Activated effector memory CD4-positive, alpha-beta T cell treated with anti-CD3 and anti-CD28 coated beads, Interleukin-2, amount 50 U/mL, for 16 hours (primary cell): ENCODE measurements around the gene CDIP1.
"Not testable (repeated sequence)": the region's sequence is repeated elsewhere in the genome, so short reads cannot be mapped to it uniquely, and the experiment has no call there.

ENCODE experiments used
- DNase-seq: peaks from one replicate; pipeline ENCODE4 v3.0.0-alpha.2; 2020

CDIP1 gene

DNA sequence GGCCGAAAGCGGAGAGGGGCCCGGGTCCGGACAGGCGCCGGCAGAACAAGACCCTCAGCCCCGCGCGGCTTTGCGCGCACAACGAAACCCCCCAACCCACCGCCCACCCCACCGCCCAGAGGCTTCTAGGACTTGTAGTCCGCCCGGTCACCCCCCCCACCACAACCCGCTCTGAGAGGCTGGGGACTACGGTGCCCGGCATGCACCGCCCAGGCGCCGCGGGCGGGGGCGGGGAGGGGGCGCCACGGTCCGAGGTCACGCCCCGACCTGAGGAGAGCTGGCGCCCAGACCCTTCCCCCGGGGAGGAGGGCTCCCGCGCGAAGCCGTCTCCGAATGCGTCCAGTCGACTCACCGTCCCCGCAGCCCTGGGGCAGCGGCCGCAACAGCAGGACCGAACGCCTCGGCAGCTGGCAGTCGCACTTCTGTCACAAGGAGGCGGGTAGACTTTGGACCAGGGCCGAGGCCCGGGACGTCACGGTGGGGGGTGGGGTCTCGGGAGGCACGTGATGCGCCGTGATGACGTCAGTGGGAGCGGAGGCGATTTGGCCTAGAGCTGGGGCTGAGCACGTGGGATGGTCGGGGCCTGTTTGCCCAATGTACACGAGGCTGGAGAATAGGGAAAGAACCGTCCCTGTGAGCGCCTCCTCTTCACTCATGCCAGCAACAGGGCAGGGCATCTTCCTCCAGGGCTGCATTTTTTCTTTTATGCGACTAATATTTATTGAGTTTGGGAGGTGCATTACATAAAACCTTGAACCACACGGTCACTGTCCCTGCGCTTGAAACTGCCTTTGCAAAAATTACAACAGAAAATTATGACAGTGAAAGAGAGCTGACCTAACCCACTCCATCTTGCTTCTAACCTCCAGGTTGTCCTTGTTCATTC, at the start of gene CDIP1:
Gene CDIP1 (minus strand): TSS at position 424 of the 886 bp plus-strand sequence. CDS start 24,643 bp downstream, outside the sequence.
- DNase-seq: peak; percentile 97

DNA sequence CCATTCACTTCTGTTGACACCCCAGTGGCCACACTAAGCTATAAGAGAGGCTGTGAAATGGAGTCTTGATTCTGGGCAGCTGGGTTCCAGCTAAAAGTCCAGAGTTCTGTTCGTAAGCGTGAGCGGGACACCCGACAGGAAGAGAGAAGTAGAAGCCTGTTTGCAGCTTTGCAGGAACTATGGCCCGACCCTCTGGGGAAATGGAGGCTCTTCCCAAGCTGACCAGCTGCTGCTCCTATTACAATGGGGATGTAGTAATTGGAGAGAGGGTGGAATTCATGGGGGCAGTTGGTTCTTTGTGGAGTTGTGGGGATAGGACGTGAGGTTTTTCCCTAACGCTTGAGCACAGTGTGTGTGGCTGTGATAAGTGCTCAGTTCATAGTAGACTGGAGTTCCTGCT, 47.7 kb upstream of the CDIP1 start:
- no peak for DNase-seq

DNA sequence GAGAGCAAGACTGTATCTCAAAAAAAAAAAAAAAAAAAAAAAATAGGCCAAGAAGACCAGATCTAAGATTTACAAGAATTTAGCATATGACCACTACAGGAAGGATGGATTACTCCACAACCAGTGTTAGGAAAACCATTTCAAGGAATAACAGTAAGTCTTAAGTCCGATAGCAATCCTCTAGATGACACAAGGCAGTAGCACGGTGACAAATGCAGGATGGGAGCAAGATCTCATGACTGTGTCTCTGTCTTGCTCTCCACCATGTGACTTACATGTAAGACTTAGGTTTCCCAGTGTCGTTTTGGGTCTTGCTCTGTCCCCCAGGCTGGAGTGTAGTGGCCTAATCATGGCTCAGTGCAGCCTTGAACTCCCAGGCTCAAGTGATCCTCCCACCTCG, 45.3 kb upstream of the CDIP1 start:
- no peak for DNase-seq

DNA sequence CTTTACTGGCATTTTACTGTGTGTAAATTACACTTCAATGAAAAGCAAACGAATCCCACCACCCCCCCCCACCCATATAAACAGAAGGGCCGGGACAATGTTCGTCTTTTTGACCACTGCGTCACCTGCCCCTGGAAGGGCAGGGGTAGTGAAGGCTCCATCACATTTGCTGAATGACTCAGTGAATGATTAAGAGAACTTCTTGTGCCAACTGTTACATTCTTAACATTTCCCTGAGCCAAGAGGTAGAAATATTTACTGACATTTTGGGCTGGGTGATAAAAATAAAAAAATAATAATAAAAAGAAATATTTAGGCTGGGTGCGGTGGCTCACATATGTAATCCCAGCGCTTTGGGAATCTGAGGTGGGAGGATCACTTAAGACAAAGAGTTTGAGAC, 41.7 kb upstream of the CDIP1 start:
- no peak for DNase-seq

DNA sequence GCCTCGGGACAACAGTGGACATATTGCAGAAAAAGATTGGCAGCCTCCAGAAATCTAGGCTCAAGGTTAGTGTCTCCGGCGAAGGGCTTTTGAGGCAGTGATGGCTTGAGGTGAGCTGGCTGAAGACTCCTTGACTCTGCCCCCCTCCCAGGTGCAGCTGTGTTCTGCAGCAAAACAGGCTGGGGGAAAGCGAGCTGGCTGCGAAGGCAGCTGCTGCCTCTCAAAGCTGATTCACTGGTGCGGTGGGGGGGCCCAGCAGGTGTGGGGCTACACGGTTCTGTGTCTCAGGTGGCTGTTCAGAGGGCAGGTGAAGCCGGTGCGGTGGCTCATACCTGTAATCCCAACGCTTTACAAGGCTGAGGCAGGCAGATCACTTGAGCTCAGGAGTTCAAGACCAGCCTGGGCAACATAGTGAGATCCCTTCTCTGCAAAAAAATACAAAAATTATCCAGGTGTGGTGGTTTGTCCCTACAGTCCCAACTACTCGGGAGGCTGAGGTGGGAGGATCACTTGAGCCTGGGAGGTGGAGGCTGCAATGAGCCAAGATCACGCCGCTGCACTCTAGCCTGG, 40.5 kb upstream of the CDIP1 start:
- no peak for DNase-seq

DNA sequence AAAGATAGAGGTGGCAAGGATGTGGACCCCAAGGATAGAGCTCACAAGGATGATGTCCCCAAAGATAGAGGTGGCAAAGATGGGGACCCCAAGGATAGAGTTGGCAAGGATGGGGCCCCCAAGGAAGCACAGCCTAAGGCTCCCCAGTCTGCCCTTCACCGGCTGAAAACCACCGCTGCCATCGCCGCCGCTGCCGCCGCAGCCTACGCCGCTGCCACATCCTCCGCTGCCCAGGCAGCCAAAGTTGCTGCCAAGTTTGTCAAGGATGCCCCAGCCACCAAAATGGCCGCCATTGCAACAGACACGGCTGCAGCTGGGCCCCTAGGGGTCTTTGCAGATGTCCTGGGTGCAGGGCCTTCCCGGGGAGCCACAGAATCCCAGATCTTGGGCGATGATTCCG, 37.4 kb upstream of the CDIP1 start:
- no peak for DNase-seq

DNA sequence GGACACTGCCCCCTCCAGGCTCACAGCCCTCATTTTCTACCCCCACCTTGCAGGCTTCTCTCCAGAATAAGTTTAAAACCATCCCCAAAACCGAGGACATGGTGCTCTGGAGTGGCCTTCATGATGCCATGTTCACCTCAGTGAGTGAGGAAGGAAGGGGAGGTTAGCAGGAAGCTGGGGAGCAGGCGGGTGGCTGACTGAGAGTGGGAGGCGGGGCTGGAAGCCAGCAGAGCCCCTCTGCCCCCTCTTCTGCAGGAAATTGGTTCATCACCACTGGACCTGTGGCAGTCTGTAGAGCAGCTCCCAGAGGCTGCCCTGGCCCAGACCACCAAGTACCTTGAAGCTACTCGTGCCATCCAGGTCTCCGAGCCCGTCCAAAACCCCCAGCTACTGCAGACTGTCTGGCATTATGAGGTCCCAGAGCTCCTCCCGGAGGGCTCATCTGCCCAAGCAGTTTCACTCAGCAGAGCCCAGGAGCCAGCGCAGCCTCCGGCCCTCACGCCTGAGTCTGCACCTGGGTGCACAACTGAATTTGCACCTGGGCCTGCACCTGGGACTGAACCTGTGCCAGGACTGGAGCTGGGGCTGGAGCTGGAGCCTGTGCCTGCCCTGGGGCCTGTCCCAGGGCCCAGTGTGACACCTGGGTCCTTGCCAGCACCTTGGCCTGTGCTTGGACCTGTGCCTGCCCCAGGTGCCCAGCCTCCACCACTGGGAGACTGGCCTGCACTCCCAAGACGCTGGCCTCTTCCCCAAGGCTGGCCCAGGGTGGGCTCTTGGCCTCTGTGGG, 36.5 kb upstream of the CDIP1 start:
- no peak for DNase-seq

DNA sequence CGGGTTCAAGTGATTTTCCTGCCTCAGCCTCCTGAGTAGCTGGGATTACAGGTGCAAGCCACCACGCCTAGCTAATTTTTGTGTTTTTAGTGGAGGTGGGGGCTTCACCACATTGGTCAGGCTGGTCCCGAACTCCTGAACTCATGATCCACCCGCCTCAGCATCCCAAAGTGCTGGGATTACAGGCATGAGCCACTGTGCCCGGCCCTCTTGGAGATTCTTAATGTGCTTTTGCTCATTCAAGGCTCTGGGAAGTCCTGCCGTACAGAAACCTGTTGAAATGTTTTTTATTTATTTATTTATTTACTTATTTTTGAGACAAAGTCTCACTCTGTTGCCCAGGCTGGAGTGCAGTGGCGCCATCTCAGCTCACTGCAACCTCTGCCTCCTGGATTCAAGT, 35.4 kb upstream of the CDIP1 start:
- not testable (repeated sequence) for DNase-seq

DNA sequence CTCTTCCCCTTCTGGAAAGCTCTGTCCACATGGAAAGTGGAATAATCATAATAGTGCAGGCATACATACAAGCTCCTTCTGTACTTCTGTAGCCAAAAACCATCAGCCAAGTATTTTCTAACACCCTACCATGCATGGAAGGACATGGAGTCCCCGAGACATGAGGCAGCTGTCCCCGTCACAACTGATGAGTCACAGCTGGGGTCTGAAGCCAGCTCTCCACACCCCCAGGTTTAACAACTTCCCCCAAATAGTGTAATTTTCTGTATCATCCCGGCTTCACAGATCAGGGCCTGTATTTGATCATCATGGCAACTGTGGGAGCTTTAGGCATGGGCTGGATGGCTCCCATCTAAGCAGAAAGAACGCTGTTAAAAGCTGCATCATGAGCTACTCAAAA, 34.1 kb upstream of the CDIP1 start:
- DNase-seq: no peak

DNA sequence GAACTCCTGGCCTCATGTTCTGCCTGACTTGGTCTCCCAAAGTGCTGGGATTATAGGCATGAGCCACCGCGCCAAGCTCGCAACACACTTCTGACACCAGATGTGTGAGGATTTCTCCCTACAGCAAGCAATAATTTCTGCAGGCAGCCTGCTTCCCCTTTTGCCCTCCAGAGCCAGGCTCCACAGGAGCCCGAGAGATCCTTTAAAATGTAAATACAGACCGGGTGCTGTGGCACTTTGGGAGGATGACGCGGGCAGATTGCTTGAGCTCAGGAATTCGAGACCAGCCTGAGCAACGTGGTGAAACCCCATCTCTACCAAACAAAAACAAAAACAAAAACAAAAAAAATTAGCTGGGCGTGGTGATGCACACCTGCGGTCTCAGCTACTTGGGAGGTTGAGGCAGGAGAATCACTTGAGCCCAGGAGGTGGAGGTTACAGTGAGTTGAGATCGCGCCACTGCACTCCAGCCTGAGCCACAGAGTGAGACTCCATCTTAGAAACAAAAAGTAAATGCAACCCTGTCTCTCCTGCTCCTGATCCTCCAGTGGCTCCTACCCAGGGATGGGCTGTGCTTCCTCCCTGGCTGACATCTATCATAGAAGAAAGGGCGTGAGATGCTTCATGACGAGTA, 32.2 kb upstream of the CDIP1 start:
- DNase-seq: no peak

DNA sequence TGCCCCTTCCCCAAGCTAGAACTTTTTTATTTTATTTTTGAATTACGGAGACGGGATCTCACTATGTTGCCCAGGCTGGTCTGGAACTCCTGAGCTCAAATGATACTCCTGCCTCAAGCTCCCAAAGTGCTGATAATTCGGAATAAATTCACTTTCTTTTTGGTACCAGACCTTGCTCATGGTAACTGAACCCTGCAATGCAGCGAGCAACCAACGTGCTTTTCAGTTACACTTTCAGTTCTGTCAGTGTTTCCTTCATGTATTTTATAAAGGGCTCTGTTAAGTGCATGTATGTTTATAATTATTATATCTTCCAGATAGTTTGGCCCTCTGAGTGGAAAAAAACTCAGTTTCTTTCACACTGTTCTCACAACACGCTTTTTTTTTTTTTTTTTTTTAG, 31.5 kb upstream of the CDIP1 start:
- DNase-seq: no peak

DNA sequence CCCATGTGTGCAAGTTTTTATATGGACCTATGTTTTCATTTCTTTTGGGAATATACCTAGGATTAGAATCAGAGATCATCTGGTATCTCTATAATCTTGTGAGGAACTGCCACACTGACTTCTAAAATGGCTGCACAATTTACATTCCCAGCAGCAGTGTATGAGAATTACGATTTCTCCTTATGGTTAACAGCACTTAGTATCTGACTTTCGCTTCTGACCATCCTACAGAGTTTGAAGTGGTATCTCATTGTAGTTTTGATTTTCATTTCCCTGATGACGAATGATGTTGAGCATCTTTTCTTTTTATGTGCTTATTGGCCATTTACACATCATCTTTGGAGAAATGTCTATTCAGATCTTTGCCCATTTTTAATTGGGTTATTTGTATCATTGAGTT, 27.6 kb upstream of the CDIP1 start:
- no peak for DNase-seq

DNA sequence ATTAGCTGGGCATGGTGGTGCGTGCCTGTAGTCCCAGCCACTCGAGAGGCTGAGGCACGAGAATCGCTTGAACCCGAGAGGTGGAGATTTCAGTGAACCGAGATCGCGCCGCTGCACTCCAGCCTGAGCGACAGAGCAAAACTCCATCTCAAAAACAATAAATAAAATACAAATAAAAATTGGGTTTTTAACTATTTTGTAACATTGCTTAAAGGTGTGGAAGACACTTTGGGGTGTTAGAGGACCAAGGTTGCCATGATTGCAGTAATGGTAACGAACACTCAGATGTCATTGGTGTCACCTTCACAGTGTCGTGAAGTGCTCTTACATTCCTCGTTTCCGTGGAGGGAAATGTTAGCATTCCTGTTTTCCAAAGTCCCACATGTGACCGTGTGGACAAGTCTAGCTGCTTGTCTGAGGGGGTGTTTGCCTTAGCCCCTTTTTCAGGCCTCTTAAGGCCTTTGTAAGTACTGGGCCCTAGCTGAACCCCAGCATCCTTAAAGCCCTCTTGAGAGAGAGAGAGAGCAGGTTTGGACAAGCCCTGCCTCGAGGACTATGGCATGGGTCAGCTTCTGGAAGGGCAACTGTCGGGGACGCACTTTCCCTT, 26.2 kb upstream of the CDIP1 start:
- DNase-seq: no peak

DNA sequence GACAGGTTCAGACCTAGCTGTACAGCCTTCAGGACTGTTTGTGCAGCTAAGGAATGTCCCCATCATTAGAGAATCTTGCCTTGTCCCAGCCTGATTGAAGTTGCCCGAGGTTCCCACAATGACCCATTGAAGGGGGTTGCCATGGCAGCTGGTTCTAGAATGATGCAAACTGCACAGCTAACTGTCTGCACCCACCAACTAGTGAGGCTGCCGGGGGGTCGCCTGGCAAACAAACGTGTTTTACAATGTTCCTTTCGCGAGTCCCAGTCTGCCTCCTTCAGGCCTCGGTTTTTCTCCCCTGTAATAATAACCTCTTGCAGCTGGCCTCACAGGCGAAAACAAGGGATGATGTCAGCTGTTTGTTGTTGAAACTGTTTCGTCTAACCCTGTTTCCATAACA, 23.0 kb upstream of the CDIP1 start:
- DNase-seq: no peak

DNA sequence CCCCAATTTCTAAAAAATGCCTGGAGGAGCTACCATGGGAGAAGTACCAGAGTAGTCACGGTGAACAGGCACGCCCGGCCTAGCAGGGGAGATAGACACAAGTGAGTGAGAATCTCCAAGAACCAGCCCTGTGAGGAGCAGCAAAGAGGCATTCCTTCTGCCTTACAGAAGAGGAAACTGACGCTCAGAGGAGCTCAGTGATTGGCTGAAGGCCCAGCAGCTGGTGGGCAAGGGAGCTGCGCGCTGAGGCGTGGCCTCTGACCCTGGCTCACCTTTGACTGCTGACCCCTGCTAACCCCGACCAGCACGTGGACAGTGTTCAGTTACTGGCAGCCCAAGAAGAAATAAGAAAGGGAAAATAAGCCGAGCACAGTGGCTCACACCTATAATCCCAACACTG, 19.4 kb upstream of the CDIP1 start:
- DNase-seq: no peak

DNA sequence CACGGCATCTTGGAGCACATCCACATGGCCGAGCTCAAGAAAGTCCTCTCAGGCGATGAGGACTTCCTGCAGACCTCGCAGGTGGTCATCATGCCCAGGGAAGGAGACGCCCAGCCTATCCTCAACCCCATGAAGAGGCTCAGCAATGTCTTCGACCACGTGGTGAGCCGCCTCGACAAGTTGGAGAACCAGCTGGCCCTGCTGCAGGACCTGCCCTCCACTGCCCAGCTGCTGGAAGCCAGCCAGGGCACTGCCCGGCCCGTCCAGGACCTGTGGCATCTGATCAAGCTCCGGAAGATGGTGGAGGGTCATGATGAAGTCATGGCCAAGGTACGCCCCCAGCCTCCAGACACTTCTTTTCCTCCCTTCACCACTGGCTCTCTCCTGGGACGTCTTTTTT, 18.0 kb upstream of the CDIP1 start:
- DNase-seq: no peak

DNA sequence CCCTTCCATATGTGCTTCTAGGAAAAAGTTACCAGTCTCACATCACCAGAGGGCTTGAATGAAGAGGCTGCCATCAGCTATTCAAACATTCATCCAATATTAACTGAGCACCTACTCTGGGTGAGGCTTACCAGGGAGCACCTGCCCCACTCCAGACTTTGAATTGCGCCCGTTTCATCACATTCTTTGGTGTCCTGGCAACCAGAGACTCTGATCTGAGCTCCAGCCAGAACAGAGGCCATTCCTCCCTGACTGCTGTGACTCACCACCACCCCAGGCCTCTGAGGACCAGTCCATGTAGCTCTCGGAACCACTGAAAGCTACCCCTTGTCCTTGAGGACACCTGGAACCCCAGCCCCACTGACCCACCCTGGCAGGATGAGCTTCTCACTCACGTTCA, 17.5 kb upstream of the CDIP1 start, which contains the start of gene C16orf96:
Gene C16orf96 (plus strand): TSS at position 229 of the 400 bp plus-strand sequence. CDS start 150 bp downstream, at position 379.
- DNase-seq: no peak

DNA sequence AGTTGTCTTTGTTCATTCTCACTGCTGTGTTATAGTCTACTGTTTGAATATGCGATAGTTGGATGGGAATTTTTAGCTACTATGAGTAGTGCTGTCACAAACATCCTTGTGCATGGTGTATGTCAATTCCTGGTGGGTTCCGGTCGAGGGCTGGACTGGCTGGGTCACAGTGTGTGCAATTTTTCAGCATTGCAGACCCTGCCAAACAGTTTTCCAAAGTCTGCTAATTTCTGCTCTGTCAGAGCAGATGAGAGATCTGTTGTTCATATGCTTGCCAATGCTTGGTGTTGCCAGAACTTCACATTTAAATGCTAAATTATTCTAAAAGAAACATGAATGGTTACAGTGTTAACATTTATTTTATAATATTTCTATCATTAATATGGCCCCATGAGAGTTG, 14.0 kb upstream of the CDIP1 start:
- no peak for DNase-seq

DNA sequence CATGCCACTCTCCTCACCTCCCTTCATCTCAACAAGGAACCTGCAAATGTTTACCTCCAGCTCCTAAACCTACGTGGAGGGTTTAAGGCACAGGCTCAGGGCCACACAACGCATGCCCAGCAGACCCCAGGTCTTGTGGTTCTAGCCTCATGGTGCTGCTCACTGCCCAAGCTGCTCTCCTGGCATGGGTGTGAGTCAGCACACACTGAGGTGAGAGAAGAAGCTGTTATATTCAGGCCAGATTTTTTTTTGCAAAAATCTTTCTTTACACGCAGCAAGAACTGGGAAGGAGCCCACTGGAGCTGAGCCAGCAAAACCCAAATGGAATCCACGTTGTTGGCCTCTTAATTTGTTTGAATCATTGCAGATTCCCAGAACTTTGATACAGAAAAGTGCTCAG, 12.0 kb upstream of the CDIP1 start:
- no peak for DNase-seq

DNA sequence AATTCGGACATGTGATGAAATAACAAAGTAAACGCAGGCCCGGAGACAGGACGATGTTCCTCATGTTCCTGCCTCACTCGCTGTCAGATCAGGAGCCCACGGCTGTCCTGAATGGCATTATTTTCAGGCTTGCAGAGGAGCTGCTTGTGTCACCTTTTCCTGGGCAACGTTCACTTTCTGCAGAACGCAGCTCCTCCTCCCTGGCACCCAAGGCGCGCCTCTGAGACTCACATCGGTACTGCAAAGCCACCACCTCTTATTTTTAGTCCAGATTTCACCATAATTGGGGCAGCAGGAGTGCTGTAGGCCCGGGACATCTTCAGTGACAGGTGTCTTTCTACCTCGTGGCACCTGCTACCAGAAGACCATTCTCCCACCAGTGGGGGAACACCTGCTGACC, 9.6 kb upstream of the CDIP1 start:
- no peak for DNase-seq

DNA sequence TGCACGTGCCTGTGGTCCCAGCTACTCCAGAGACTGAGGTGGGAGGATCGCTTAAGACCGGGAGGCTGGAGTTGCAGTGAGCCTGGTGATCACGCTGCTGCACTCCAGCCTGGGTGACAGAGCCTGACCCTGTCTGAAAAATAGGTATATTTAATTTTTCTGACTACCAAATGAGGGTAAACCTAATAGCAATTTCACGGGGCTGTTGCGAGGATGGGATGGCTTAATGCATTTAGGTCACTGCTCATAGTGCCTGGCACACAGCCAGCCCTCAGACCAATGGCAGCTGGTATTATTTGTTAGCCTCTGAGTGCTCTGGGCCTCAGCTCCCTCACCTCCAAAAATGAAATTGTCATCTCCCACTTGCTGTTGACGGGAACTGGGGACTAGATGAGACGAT, 5.9 kb upstream of the CDIP1 start:
- no peak for DNase-seq

DNA sequence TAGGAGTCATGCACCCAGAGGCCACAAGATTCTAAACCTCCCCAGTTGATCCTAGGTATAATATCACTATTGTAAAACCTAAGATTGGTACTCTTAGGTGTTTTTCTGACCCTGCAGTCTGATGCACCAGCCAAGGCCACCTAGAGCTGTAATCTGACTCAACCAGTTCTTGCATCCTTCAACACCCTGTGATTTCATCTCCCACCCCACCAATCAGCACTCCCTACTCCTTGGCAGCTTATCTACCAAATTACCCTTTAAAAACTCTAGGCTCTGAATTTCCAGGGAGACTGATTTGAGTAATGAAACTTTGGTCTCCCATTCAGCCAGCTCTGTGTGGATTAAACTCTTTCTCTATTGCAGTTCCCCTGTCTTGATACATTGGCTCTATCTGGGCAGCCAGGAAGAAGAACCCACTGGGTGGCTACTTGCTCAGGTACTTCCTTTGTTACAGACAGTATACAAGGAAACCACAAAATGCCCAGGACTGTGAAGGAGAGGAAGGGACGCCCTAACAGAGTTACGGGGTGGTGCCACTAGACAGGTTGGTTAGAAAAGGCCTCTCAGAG, 1.2 kb upstream of the CDIP1 start:
- no peak for DNase-seq
